GM23338 (cell line): ENCODE measurements around the gene ZBTB20. TPM values are rescaled to one million over a fixed set of nuclear protein-coding genes. Genes with fewer than 3 reads are reported as not detected.

Source experiments
- ATAC-seq: fragments of 200-7000 bp; cut with Tn5 transposase; 3 replicates; pipeline ENCODE4 v1.9.1; 2020
- DNase-seq: peaks from one replicate; pipeline ENCODE4 v3.0.0-alpha.2; 2015; ENCODE audit warnings: low spot score
- H2AFZ ChIP-seq: fragments of 200-600 bp; sonication (generic); 2 replicates; pipeline ENCODE4 v1.8.0; 2016; ENCODE audit warnings: antibody characterized with exemption, mild to moderate bottlenecking, moderate library complexity
- H3F3A ChIP-seq: fragments of 200-600 bp; sonication (generic); replicated peaks from 2 replicates; pipeline ENCODE4 v1.8.0; 2017; ENCODE audit warnings: antibody characterized with exemption, mixed run types, low read depth
- H3K27ac ChIP-seq: fragments of 200-600 bp; sonication (generic); 2 replicates; pipeline ENCODE4 v1.6.1; 2016; ENCODE audit warnings: low read depth
- H3K27me3 ChIP-seq: fragments of 200-600 bp; sonication (generic); 2 replicates; pipeline ENCODE4 v1.8.0; 2016; ENCODE audit warnings: mild to moderate bottlenecking, mixed run types, moderate library complexity; ENCODE audit not compliant: insufficient read depth
- H3K36me3 ChIP-seq: fragments of 200-600 bp; sonication (generic); 2 replicates; pipeline ENCODE4 v1.8.0; 2016; ENCODE audit warnings: mild to moderate bottlenecking; ENCODE audit not compliant: insufficient read depth
- H3K4me1 ChIP-seq: fragments of 200-600 bp; sonication (generic); 2 replicates; pipeline ENCODE4 v1.8.0; 2016; ENCODE audit warnings: mild to moderate bottlenecking, moderate library complexity; ENCODE audit not compliant: insufficient read depth
- H3K4me2 ChIP-seq: fragments of 200-600 bp; sonication (generic); 2 replicates; pipeline ENCODE4 v1.7.1; 2017; ENCODE audit warnings: mixed run types
- H3K4me3 ChIP-seq: fragments of 200-600 bp; sonication (generic); 2 replicates; pipeline ENCODE4 v1.6.1; 2016; ENCODE audit warnings: mixed run types
- H3K79me2 ChIP-seq: fragments of 200-600 bp; sonication (generic); replicated peaks from 2 replicates; pipeline ENCODE4 v1.8.0; 2017; ENCODE audit warnings: mild to moderate bottlenecking; ENCODE audit not compliant: insufficient read depth
- H3K9me2 ChIP-seq: fragments of 200-600 bp; sonication (generic); 2 replicates; pipeline ENCODE4 v1.8.0; 2017; ENCODE audit not compliant: insufficient read depth
- H4K20me1 ChIP-seq: fragments of 200-600 bp; sonication (generic); replicated peaks from 2 replicates; pipeline ENCODE4 v1.8.0; 2017; ENCODE audit warnings: mild to moderate bottlenecking; ENCODE audit not compliant: insufficient read depth
- H3K27ac Mint-ChIP-seq: 2 replicates; pipeline ENCODE4 v1.8.0; 2020; ENCODE audit warnings: inconsistent platforms, mild to moderate bottlenecking, moderate library complexity, mixed read lengths
- H3K27me3 Mint-ChIP-seq: 3 replicates; pipeline ENCODE4 v1.8.0; 2022; ENCODE audit warnings: low read depth, mild to moderate bottlenecking, moderate library complexity, mixed read lengths, inconsistent platforms; ENCODE audit not compliant: insufficient read depth, poor library complexity
- H3K36me3 Mint-ChIP-seq: 3 replicates; pipeline ENCODE4 v1.8.0; 2021; ENCODE audit warnings: low read depth, mild to moderate bottlenecking, inconsistent platforms, moderate library complexity, mixed read lengths
- H3K4me1 Mint-ChIP-seq: 3 replicates; pipeline ENCODE4 v1.8.0; 2020; ENCODE audit warnings: mild to moderate bottlenecking, inconsistent platforms, mixed read lengths
- H3K4me3 Mint-ChIP-seq: 3 replicates; pipeline ENCODE4 v1.8.0; 2021; ENCODE audit warnings: moderate library complexity, mild to moderate bottlenecking, inconsistent platforms, mixed read lengths
- H3K9me3 Mint-ChIP-seq: 3 replicates; pipeline ENCODE4 v1.8.0; 2020; ENCODE audit warnings: moderate library complexity, mild to moderate bottlenecking, inconsistent platforms, mixed read lengths
- CREB1 ChIP-seq: fragments of 250-450 bp; sonication (Bioruptor Pico); IDR thresholded peaks from 2 replicates; pipeline ENCODE4 v1.5.0; 2020; ENCODE audit warnings: low read depth, mild to moderate bottlenecking, moderate library complexity
- CTCF ChIP-seq, 2 experiments: fragments of 200-600 bp in 1 of 2; sonication (generic) in 1 of 2; conservative IDR thresholded peaks; 2 replicates each; pipeline versions ENCODE4 v1.5.1 to v1.6.1; 2016 to 2017; ENCODE audit warnings: antibody characterized with exemption in 2 of 2, low read depth in 2 of 2, mild to moderate bottlenecking in 2 of 2, moderate library complexity in 1 of 2
- ETS1 ChIP-seq: IDR thresholded peaks from 2 replicates; pipeline ENCODE4 v1.6.1; 2016; ENCODE audit warnings: antibody characterized with exemption
- EZH2 ChIP-seq: fragments of 200-600 bp; sonication (generic); IDR thresholded peaks from one replicate; pipeline ENCODE4 v1.8.0; 2017; ENCODE audit warnings: antibody characterized with exemption, mild to moderate bottlenecking, low read depth; ENCODE audit not compliant: unreplicated experiment
- EZH2phosphoT487 ChIP-seq: fragments of 200-600 bp; sonication (generic); IDR thresholded peaks from one replicate; pipeline ENCODE4 v1.8.1; 2018; ENCODE audit warnings: antibody characterized with exemption; ENCODE audit not compliant: unreplicated experiment
- JUNB ChIP-seq: IDR thresholded peaks from one replicate; pipeline ENCODE4 v1.6.1; 2016; ENCODE audit warnings: antibody characterized with exemption; ENCODE audit not compliant: unreplicated experiment
- NANOG ChIP-seq: IDR thresholded peaks from 2 replicates; pipeline ENCODE4 v1.6.1; 2016; ENCODE audit warnings: antibody characterized with exemption, borderline replicate concordance
- POLR2AphosphoS5 ChIP-seq: IDR thresholded peaks from 2 replicates; pipeline ENCODE4 v1.6.1; 2016; ENCODE audit warnings: antibody characterized with exemption, low read depth
- REST ChIP-seq: IDR thresholded peaks from one replicate; pipeline ENCODE4 v1.6.1; 2018; ENCODE audit warnings: antibody characterized with exemption; ENCODE audit not compliant: unreplicated experiment
- STAT1 ChIP-seq: IDR thresholded peaks from one replicate; pipeline ENCODE4 v1.6.1; 2016; ENCODE audit warnings: antibody characterized with exemption; ENCODE audit not compliant: unreplicated experiment
- ZNF114 ChIP-seq: fragments of 250-450 bp; sonication (Bioruptor Pico); IDR thresholded peaks from 2 replicates; pipeline ENCODE4 v1.5.0; 2020; ENCODE audit warnings: mild to moderate bottlenecking, moderate library complexity
- ZNF331 ChIP-seq: fragments of 250-450 bp; sonication (Bioruptor Pico); IDR thresholded peaks from 2 replicates; pipeline ENCODE4 v1.5.0; 2020; ENCODE audit warnings: low read depth, mild to moderate bottlenecking, moderate library complexity
- ZNF462 ChIP-seq: fragments of 250-450 bp; sonication (Bioruptor Pico); IDR thresholded peaks from 2 replicates; pipeline ENCODE4 v1.5.0; 2020; ENCODE audit warnings: mild to moderate bottlenecking, moderate library complexity
- polyA plus RNA-seq: library from polyadenylated mRNA; unstranded; fragments of >200 nt; fragmentation: Nextera tagmentation; extraction: Ambion mirVana; gene quantifications from 2 replicates; pipeline ENCODE4 v1.2.1, GENCODE V29; 2016
- total RNA-seq: library from RNA; depleted of rRNA; stranded (reverse); fragments of >200 nt; shearing (Covaris generic); gene quantifications from 2 replicates; pipeline ENCODE4 v1.2.3, GENCODE V29; 2014

The ZBTB20 gene
- total and polyA plus RNA-seq, 2 experiments from 2014 or later: 2.0 to 3.3 TPM

GRCh38 chr3:114506591-114507300 lies 640.3 kb downstream of the ZBTB20 start:
- Histone ChIP-seq H2AFZ (no peak overlapping the region), H3K4me2 (no peak overlapping the region), H3K27ac (no peak overlapping the region), H3K79me2 (no peaks in the 10 kb centered on the region), H3K9me2 (no peaks in the 10 kb centered on the region), H3K27me3 (no peaks in the 10 kb centered on the region), H3K4me3 (no peak overlapping the region), H4K20me1 (no peaks in the 10 kb centered on the region), H3K4me1 (peaks cover 6% of the 10 kb centered on the region; the same call in 1 of the 2 replicates), H3F3A (no peaks in the 10 kb centered on the region), H3K36me3 (no peaks in the 10 kb centered on the region)
- no peaks in the 10 kb centered on the region for H3K36me3 Mint-ChIP-seq
- DNase-seq: no peak
- TF ChIP-seq ETS1 (no peak), CREB1 (no peak), NANOG (no peak), STAT1 (no peak), POLR2AphosphoS5 (no peak), EZH2 (no peak), ZNF462 (no peak), CTCF (conservative IDR thresholded peaks at IDR 0.05; ENCODE audit: low read depth in 2 of 2) (no peak), JUNB (no peak), REST (no peak), EZH2phosphoT487 (no peak), ZNF331 (no peak), ZNF114 (CRISPR knock-in tag) (no peak)
- no peak overlapping the region for H3K4me3 Mint-ChIP-seq
- peaks cover 26% of the 10 kb centered on the region for H3K4me1 Mint-ChIP-seq
- no peaks in the 10 kb centered on the region for H3K27me3 Mint-ChIP-seq
- ATAC-seq: no peak
- no peaks in the 10 kb centered on the region for H3K9me3 Mint-ChIP-seq
- no peak overlapping the region for H3K27ac Mint-ChIP-seq
